A549 (cell line): ENCODE data around the gene NXPE3. TPM values are rescaled to one million over a fixed set of nuclear protein-coding genes. Genes with fewer than 3 reads are reported as not detected.

Experiments
- ATAC-seq, 2 experiments: fragments of 200-7000 bp in 1 of 2; fragments of >200 bp in 1 of 2; cut with Nextera tagmentation in 1 of 2; cut with Tn5 transposase in 1 of 2; 3 replicates each; pipeline versions ENCODE4 v1.8.0 to v1.9.1; 2018 to 2020; ENCODE audit warnings: mild to moderate bottlenecking in 1 of 2, moderate library complexity in 1 of 2
- CTCF ChIA-PET: fragments of 300-600 bp; sonication (Branson Sonifier 250); formaldehyde crosslinking; extraction: SDS; loops from one replicate; lab custom pipeline; 2021; ENCODE audit warnings: antibody characterized with exemption, inconsistent platforms; lab: Yijun Ruan, JAX
- POLR2A ChIA-PET: fragments of 350-600 bp; formaldehyde crosslinking; extraction: SDS; loops from one replicate; lab custom pipeline; 2021; ENCODE audit warnings: antibody characterized with exemption, inconsistent platforms; lab: Yijun Ruan, JAX
- DNase-seq, 2 experiments: peaks; one replicate each; pipeline versions ENCODE4 v3.0.0 to v3.0.0-alpha.2; 2011 to 2016; ENCODE audit warnings: low read depth in 1 of 2, low spot score in 1 of 2
- FAIRE-seq: peaks from 2 replicates; lab custom pipeline; 2011; peaks lifted over from hg19 to GRCh38; lab: Jason Lieb, UNC
- H3K27ac ChIP-seq, 2 experiments: fragments of >200 bp; sonication (Bioruptor Twin); formaldehyde crosslinking; 3 replicates each; pipeline ENCODE4 v1.5.1; 2016 to 2017
- H3K4me1 ChIP-seq: fragments of >200 bp; sonication (Bioruptor Twin); formaldehyde crosslinking; 3 replicates; pipeline ENCODE4 v1.6.1; 2016
- H3K4me2 ChIP-seq: fragments of >200 bp; sonication (Bioruptor Twin); formaldehyde crosslinking; 3 replicates; pipeline ENCODE4 v1.6.1; 2016
- H3K4me3 ChIP-seq: fragments of >200 bp; sonication (Bioruptor Twin); formaldehyde crosslinking; 3 replicates; pipeline ENCODE4 v1.5.1; 2016
- H3K9me3 ChIP-seq: fragments of >200 bp; sonication (Bioruptor Twin); formaldehyde crosslinking; 3 replicates; pipeline ENCODE4 v1.6.1; 2016
- BCL3 ChIP-seq: fragments of >200 bp; sonication (Bioruptor Twin); formaldehyde crosslinking; IDR thresholded peaks from 3 replicates; pipeline ENCODE4 v1.6.1; 2016
- CBX8 ChIP-seq: fragments of 200-600 bp; sonication (generic); IDR thresholded peaks from 2 replicates; pipeline ENCODE4 v1.6.1; 2016
- EHF ChIP-seq: fragments of 250-450 bp; sonication (Bioruptor Pico); IDR thresholded peaks from 2 replicates; pipeline ENCODE4 v1.5.0; 2020; ENCODE audit warnings: mild to moderate bottlenecking
- ESRRA ChIP-seq: fragments of 150-350 bp; IDR thresholded peaks from 2 replicates; pipeline ENCODE4 v1.6.1; 2014; ENCODE audit warnings: mild to moderate bottlenecking, low read length, borderline replicate concordance
- FOSL2 ChIP-seq, 2 experiments: fragments of 450-650 bp in 1 of 2; fragments of >200 bp in 1 of 2; sonication (Bioruptor Twin) in 1 of 2; formaldehyde crosslinking; IDR thresholded peaks; 2 replicates each; pipeline versions ENCODE4 v1.5.0 to v1.6.1; 2016 to 2020; ENCODE audit warnings: mild to moderate bottlenecking in 1 of 2, moderate library complexity in 1 of 2
- FOXS1 ChIP-seq: fragments of 250-450 bp; sonication (Bioruptor Pico); IDR thresholded peaks from 2 replicates; pipeline ENCODE4 v1.5.0; 2020; ENCODE audit warnings: mild to moderate bottlenecking, moderate library complexity
- GATA3 ChIP-seq: IDR thresholded peaks from 2 replicates; pipeline ENCODE4 v1.6.1; 2012; ENCODE audit warnings: borderline replicate concordance
- HOXB13 ChIP-seq: fragments of 250-450 bp; sonication (Bioruptor Pico); IDR thresholded peaks from 2 replicates; pipeline ENCODE4 v1.5.0; 2020; ENCODE audit warnings: low read depth, mild to moderate bottlenecking, moderate library complexity
- JUN ChIP-seq, 2 experiments: fragments of >200 bp; sonication (Bioruptor Twin); formaldehyde crosslinking; IDR thresholded peaks; 2 replicates in 1 of 2; 3 replicates in 1 of 2; pipeline ENCODE4 v1.6.1; 2016 to 2017
- JUNB ChIP-seq: fragments of >200 bp; sonication (Bioruptor Twin); formaldehyde crosslinking; IDR thresholded peaks from 2 replicates; pipeline ENCODE4 v1.6.1; 2016
- NFE2L2 ChIP-seq: fragments of 150-350 bp; conservative IDR thresholded peaks from 2 replicates; pipeline ENCODE4 v1.6.1; 2014; ENCODE audit warnings: low read length
- PBX3 ChIP-seq: IDR thresholded peaks from 2 replicates; pipeline ENCODE4 v1.6.1; 2012
- POLR2A ChIP-seq: IDR thresholded peaks from 2 replicates; pipeline ENCODE4 v1.6.1; 2012; ENCODE audit warnings: mild to moderate bottlenecking, low read length
- POLR2AphosphoS2 ChIP-seq: conservative IDR thresholded peaks from 2 replicates; pipeline ENCODE4 v1.6.1; 2012; ENCODE audit warnings: low read length, improper control_type of control experiment, inconsistent platforms
- RCOR1 ChIP-seq: fragments of 150-350 bp; IDR thresholded peaks from 2 replicates; pipeline ENCODE4 v1.6.1; 2014; ENCODE audit warnings: antibody characterized with exemption, low read length, low read depth
- SMC3 ChIP-seq: fragments of >200 bp; sonication (Bioruptor Twin); formaldehyde crosslinking; IDR thresholded peaks from 3 replicates; pipeline ENCODE4 v1.6.1; 2018; ENCODE audit warnings: inconsistent platforms
- ZC3H11A ChIP-seq: fragments of 450-650 bp; IDR thresholded peaks from 2 replicates; pipeline ENCODE4 v1.6.1; 2014; ENCODE audit warnings: antibody characterized with exemption, mild to moderate bottlenecking
- ZFP36 ChIP-seq: fragments of 450-650 bp; IDR thresholded peaks from 2 replicates; pipeline ENCODE4 v1.6.1; 2014; ENCODE audit warnings: borderline replicate concordance; ENCODE audit not compliant: partially characterized antibody
- WGBS: methylation state at CpG from one replicate; pipeline ENCODE4 v1.1.6; 2017; ENCODE audit errors: missing lambda C conversion rate; 5-methylcytosine and 5-hydroxymethylcytosine counted together
- polyA plus RNA-seq, 4 experiments: library from polyadenylated mRNA; depleted of rRNA in 3 of 4; stranded (reverse); fragments of >200 nt; fragmentation: RNase III in 1 of 4; extraction: RNeasy Plus Mini Kit Qiagen cat#74134 plus additional on column Dnase treatment in 1 of 4; gene quantifications; 2 replicates in 3 of 4; 3 replicates in 1 of 4; pipeline ENCODE4 v1.2.3, GENCODE V29; 2011 to 2017
- TF ChIP-seq, protein P1 (sequence below): fragments of >200 bp; sonication (Bioruptor Twin); formaldehyde crosslinking; IDR thresholded peaks from 2 replicates; pipeline ENCODE4 v1.6.1; 2016
- TF ChIP-seq, protein P2 (sequence below): fragments of 450-650 bp; IDR thresholded peaks from 2 replicates; pipeline ENCODE4 v1.6.1; 2014; ENCODE audit warnings: antibody characterized with exemption

Gene NXPE3
- polyA plus RNA-seq, 2 of the 4 experiments (the other 2 are of a cell fraction) = 48.6 to 49.5 TPM

DNA sequence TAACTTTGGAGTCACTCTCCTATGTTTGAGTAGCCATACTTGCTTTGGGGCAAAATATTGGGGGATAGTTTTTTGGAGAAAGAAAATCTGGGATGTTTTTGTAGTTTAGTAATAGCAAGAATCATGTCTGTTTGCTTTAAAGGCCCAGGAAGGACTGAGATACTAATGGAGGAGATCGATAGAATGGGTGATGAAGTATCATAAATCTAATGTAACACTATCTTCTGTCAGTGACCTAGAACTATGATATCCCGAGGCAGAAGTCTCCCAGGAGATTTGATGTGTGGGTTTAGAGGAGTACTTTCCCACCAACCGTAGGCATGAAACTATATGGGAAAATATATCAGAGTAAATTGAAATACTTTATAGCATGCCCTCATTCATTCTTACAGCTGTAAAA, 49.3 kb downstream of the NXPE3 start:
- H3K9me3 ChIP-seq = no peaks in the 10 kb centered on the region
- peak overlapping the region; percentile 95 for H3K4me2 ChIP-seq
- H3K4me1 ChIP-seq = peaks cover 40% of the 10 kb centered on the region
- TF ChIP-seq JUNB (no peak), RCOR1 (no peak), EHF (CRISPR knock-in tag) (no peak), ZFP36 (no peak), GATA3 (no peak), FOXS1 (no peak), POLR2A (no peak), POLR2AphosphoS2 (no peak), PBX3 (no peak), ZC3H11A (no peak), JUN (IDR thresholded peaks at IDR 0.05) (no peak), BCL3 (no peak), SMC3 (no peak), ESRRA (no peak), CBX8 (no peak)
- TF ChIP-seq, protein P1, sequence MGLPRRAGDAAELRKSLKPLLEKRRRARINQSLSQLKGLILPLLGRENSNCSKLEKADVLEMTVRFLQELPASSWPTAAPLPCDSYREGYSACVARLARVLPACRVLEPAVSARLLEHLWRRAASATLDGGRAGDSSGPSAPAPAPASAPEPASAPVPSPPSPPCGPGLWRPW = no peak
- TF ChIP-seq, protein P2, sequence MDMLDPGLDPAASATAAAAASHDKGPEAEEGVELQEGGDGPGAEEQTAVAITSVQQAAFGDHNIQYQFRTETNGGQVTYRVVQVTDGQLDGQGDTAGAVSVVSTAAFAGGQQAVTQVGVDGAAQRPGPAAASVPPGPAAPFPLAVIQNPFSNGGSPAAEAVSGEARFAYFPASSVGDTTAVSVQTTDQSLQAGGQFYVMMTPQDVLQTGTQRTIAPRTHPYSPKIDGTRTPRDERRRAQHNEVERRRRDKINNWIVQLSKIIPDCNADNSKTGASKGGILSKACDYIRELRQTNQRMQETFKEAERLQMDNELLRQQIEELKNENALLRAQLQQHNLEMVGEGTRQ = no peak
- H3K4me3 ChIP-seq = peak overlapping the region; percentile 61
- FAIRE-seq = no peak
- CTCF ChIA-PET = interaction anchor here (1.1 to 2.2 kb wide), 5 partner anchors 10 to 25 kb away, joined by 3 to 6 read pairs (median 4); partner anchors contain the start of gene NFKBIZ
- WGBS = 23% methylated on average over 3 of the region's 3 CpGs
- ATAC-seq = no peak
- DNase-seq = no peak
- H3K27ac ChIP-seq = peak overlapping the region; percentile 88 to 94
- POLR2A ChIA-PET = interaction anchor here (1.0 to 2.7 kb wide), 4 partner anchors 14 to 397 kb away, joined by 4 to 37 read pairs (median 6); partner anchors contain the start of genes NFKBIZ and RPL24

GRCh38 chr3:101828691-101829436, 49.9 kb downstream of the NXPE3 start:
- TF ChIP-seq HOXB13 (CRISPR knock-in tag) = no peak
- TF ChIP-seq JUN (IDR thresholded peaks at IDR 0.05) = no peak
- no peak for TF ChIP-seq BCL3
- no peak for TF ChIP-seq FOSL2 (IDR thresholded peaks at IDR 0.05)
- TF ChIP-seq FOSL2 (CRISPR knock-in tag; IDR thresholded peaks at IDR 0.05) = no peak
- no peak for TF ChIP-seq NFE2L2
- TF ChIP-seq EHF (CRISPR knock-in tag) = no peak
- TF ChIP-seq JUNB = no peak
- TF ChIP-seq POLR2AphosphoS2 = no peak
- Histone ChIP-seq H3K4me3 (peak overlapping the region; percentile 61), H3K4me1 (peaks cover 38% of the 10 kb centered on the region), H3K27ac (peak overlapping the region; percentile 88 to 94), H3K9me3 (no peaks in the 10 kb centered on the region), H3K4me2 (peak overlapping the region; percentile 95)
- POLR2A ChIA-PET = interaction anchor here (2.7 to 3.3 kb wide), 2 partner anchors 20 to 21 kb away, joined by 14 to 37 read pairs; partner anchors contain the start of gene NFKBIZ
- FAIRE-seq (no peak), DNase-seq (no peak), ATAC-seq (peak in 1 of 2 experiments; percentile 44; a peak in 3 of 6 replicates)
- CTCF ChIA-PET = interaction anchor here (1.1 to 2.1 kb wide), 2 partner anchors 10 to 26 kb away, joined by 3 to 6 read pairs; no protein-coding TSS in a partner anchor
- 80% methylated on average over 9 of the region's 9 CpGs for WGBS
